ENCODE data around the gene COL21A1.

Gene COL21A1

DNA sequence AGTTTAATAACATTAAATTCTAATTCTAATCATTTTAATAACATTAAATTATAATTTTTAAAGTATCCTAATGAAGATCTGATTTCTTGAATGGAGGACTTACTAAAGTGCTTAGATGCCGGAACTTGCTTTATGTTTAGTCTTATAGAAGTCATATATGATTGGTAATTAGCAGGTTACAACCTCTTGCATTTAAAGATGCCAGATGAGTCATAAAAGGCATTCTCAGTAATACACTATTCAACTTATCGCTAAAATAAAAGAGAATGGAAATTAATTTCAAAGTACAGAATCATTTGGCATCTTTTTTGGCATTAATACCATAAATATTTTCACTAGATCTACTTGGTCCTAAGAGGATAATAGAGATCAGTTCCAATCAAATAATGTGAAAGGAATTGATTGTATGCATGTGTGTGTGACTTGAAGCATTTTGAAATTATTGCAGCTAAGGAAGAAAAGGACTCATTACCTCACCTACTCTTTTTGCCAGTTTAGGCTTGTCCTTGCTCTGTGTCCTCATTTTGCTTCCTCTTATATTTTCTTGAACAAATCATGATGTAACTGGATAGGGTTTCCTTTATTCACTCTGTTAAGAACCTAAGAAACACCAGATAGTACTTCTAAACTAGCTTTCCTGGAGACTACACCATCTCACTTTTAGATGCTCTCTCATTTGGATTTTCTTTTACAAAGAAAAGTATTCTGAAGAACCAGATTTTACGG lies 2.7 kb downstream of the COL21A1 start:
- no peak for DNase-seq

DNA sequence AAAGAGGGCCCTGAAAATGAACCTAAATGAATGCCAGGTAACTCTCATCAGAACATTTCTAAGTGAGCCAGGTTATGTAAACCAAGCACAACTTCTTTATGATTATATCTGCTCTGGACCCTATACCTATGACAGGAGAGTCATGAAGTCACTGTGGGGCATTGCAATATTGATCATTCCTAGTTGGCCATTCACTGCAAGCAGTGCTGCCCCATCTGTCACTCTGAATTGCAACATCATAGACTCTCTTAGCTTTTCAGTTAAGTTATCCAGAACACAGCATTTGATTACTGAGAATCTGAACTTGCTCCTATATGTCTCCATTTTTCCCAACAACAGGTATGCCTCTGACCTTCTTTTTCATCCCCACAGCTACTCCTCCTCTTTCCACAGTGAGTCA lies 3.3 kb downstream of the COL21A1 start:
- DNase-seq, result no peak

DNA sequence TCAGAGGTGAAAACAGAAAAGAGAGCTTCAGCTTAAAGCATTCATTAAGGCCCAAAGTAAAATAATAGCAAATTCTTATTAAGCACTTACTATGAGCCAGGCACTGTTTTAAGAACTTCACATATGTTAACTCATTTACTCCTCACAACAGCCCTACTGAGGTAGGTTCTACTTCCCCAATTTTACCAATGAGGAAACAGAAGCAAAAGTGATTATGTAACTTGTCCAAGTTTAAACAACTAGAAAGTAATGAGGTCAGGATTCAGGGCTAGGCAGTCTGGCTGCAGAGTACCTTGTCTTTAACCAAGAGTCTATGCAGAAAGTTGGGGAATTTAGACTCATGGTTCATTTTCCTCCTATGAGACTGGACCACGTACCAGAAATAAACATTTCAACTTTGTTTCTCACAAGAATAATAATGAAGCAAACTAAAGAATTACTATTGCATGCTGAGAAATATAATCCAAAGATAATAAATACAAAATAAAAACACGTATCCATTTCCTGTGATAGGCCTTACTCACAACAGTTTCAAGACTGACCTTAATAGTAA lies 3.8 kb downstream of the COL21A1 start:
- no peak for DNase-seq

DNA sequence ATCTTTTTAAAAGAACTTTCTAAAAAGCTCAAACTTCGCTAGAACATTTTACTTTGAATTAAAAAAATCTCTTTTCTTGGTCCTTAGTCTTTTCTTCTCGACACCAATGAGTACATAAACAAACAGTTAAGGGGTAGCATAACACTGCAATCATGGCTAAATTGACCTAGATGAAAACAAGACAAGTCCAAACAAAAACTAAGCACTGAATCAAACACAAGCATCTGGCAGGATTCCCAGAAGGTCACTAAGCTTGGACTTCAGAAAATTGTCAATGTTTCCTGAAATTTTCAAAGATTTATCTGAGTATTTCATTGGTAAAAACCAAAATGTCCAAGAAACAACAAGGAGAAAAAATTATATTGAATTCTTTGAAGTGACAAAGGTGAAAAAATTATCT lies 5.0 kb downstream of the COL21A1 start:
- no peak for DNase-seq

DNA sequence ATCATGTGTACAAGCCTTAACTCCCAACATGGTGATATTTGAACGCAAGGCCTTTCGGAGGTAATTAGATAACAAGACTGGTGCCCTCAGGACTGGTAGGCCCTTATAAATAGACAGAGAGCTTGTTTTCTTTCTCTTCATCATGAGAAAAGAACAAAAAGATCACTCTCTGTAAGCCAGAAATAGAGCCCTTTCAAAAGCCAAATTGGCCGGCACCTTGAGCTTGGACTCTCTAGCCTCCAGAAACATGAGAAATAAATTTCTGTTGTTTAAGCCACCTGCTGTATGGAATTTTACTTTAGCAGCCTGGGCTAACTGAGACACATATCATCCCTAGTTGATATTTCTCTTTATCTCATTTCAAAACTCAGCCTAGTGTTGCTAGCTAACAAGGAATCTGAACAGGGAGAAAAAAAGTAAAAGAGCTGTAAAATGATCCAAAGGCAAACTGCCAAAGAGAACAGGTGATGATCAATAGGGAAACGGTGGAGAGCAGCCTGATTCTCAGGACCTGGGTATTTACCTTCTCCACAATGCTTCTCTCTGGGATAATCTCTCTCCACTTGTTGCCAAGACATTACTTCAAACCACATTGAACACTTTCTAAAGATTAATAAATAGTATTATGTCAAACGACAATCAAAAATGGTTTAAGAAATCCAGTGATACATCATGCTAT lies 6.1 kb downstream of the COL21A1 start:
- DNase-seq, result no peak

DNA sequence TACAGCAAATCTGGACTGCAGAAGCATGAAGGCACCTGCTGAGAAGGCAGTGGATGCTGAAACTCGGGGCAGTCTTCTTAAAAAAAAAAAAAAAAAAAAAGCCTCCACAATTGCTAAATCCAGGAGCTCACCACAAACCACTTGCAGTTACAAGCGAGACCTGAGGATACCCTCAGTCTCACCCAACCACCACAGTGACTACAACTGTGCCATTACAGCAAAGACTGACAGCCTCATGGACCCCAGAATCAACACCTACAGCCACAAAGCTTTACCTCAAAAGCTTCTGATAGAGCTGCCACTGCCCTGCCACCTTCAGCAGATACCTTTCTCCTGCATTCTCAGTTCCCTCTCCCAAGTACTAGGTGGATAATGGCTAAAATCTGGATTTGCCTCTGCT lies 9.0 kb downstream of the COL21A1 start:
- DNase-seq, result no peak

DNA sequence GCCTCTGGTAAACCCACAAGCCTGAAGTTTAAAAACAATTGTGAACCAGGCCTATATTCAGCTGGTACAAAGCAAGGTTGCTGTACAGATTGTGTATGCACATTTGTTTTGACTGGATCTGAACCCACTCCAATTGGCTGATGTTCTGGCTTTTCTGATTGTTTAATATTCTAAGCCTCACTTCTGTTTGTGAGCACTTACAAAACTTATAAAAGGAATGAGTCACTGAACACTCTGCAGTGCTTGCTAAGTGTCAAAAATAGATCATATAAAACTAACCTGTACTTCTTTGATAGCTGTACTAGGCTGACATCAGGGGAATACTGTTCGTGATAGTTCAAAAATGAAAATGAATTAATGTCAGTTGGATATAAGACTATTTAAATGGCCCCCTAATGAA lies 12.1 kb downstream of the COL21A1 start:
- DNase-seq, result no peak

DNA sequence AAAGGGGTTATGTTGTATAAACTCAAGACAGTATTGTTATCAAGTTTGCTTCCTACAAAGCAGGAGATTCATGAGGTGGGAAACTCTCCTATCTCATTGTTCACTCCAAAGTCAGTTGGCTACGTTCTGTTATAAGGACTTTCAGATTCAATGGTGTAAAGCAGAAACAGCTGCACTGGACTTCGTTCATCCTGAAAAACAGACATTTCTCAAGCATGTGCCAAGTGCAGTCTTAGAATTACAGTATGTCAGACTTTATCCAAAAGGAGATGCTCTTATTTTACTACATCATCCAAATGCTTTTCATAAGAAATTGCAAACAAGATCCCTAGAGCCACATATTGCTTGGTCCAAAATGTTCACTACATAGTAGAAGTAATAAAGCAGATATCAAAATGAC lies 14.9 kb downstream of the COL21A1 start:
- DNase-seq, result no peak

DNA sequence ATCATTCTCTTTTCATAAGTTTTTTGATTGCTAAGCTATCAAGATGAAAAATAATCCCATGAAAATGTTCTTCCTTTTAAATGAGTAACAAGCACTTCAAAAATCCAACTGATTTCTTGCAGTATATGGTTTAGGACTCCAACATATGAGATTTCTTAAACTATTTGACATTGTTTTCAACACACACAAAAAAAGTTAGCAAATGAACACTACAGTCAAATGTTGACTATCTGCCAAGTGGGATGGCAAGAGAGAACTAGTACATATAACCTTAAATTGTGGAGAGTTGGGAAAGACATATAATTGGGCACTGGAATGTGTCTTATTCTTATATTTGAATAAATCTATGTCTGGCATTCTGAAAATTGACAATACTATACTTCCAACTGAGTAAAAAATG lies 15.6 kb downstream of the COL21A1 start:
- no peak for DNase-seq

DNA sequence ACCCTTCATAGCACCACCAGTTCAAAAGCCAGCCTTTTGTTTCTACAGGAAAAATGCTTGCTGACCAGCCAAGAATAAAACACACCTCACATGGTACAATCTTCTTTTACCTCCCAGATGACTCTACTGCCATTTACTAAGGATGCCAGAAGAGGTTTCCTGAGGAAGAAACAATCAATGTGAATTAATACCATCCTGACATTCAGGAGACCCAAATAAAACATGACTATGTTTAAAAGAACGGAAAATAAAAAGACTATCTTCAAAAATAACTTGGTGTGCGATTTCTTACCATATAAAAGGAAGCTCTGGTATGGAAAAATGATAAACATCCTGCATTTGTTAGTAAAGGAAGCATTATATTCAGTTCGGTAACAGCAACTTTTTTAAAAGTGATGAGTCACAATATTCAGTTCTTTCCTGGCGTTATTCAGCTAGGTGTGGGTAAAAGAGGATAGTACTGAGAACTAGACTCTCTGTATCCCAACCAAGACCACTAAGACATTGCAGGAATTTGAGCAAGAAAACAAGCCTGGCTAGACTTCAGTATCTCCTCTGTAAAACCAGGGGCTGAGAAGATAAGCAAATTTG lies 16.3 kb downstream of the COL21A1 start:
- no peak for DNase-seq

DNA sequence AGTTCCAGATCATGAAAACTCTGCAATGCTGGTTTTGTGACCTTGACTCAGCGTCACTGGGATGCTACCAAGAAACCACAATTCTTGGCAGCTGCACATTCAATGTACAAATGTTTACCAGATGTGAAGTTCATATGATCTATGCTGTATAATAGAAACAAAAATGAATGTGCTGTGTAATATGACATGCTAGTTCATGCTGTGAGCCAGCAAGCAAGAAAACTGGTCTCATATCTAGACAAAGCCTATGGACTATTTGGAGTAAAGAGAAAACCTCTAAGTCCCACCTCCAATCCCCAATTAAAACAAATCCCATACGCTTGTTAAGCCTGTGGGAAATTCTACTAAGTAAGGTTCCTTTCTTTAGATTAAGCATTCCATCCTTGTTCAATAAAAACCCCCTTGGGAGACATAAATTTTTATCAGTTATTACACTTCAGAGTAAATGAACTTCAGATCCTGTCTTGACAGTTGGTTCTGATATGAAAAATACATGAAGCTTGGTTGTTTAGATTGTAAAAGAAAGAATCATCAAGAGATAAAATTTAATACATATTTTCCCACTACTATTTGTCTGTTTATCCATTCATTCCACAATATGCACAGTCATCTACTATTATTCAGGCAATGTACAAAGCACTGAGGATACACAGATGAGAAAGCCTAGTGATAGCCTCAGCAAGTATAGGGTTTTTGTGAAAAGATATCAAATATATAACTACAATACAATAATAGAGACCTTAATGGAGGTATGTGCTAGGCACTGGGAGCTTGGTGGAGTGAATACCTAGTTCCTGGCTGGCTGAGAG lies 20.1 kb downstream of the COL21A1 start:
- DNase-seq, result peak; percentile 93

DNA sequence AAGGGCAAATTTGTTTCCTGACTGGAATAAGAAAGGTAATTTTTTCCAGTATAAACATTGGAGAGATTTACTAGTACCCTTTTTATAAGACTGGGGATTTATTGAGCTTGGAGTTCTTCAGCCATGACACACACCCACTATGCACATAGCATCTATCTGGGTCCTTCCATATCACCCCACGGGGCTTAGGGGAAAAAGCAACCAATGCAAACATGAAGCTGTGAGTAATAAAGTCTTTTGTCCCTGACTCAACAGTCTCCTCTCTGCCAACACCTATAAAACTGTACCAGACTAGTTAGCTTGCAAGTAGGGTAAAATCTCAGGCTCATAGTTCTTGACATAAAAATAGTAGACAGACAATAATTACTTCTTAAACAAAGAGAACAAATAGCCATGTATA lies 23.4 kb downstream of the COL21A1 start:
- peak; percentile 94 for DNase-seq

DNA sequence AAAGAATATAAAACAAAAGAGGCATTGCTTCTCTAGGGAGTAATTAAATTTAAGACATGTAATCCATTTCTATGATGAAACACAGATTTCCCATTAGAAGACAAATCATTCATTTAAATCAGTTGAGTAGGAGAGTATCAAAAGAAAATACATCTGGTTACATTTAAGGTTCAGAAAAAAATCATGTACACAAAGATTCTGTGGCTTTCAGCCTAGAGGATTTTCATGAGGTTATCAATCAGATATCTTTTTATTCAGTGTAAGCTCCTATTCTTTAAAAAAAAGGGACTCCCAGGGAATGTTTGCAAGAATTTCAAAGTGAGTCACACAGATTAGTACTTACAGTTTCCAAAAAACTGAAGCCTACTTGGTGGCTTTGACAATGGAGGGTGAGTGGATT lies 24.9 kb downstream of the COL21A1 start:
- peak; percentile 96 for DNase-seq

DNA sequence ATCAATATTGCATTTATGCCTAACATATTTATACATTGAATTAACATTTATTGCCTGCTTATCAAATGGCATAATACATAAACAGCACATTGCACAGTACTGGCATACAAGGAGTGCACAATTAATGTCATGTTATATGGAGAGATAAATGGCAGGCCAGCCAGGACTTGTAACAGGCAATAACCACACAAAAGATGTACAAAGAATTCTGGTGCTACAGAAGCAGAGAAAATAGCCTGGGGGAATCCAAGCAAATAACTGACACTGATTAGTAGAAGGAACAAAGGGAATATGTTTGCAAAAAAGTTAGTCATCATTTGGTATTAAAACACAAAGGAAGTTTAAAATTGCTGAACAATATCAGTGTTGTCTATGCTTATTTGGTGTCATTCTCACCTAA lies 27.3 kb downstream of the COL21A1 start:
- DNase-seq, result no peak

DNA sequence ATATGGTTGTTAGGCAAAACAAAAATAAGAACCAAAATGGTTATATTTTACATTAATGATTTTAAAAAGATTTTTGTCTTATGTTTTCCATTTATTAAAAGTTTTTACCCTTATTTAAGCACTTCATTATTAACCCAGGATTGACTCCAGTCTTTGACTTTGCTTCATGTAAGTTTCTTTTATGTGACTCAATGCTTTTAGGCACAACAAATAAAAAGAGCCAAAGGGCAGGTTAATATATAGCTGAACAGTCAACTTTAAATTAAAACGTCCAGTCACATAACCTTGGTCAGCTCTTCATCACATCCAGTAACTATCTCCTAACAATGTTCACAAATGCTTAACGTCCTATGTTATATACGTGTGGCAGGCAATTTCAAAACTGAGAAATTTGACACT lies 32.7 kb downstream of the COL21A1 start:
- DNase-seq, result no peak

DNA sequence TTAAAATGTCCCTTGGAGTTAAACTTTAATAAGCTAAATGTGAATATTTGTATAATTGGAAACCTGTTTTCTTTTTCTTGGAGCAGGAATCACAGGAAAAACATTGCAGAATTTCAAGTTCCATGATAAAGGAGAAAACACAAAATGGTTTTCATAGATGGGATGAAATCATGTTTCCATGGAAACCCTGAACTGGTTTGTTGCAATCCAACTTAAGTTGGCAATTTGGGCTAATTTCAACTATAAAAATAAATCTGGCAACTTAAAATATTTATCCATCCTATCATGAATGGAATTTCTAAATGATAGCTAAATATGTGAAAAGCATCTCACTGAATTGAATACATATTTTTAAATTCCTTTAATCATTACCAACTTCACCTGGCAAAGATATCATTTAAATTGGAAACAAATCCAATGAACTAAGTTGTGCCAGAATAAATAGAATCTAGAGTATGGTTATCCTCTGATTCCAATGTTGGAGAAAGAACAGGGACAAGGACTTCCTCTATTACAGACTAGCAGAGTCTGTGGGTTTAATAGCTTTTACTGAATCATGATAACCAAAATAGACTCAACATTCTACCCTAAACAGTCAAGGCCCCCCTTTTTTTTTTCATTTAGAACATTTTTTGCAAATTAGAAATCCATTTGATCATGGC lies 33.2 kb downstream of the COL21A1 start:
- DNase-seq, result no peak

DNA sequence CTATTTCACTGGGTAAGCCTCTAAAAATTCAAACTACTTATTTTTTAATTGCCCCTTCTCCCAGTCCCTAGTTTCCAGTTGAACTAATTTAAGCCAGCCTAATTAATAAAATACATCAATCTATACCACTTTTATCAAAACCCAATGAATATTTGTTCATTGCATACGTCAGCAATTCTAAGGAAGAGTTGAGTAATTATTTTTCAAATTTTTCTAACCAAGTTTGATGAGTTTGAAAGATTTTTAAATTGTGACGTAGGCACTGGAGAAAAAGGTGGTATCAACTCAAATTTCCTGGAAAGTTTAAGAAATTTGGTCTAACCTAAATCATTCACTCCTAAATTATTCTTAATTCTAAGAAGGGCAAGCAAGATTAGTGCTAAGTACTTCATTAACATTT lies 35.7 kb downstream of the COL21A1 start:
- no peak for DNase-seq

DNA sequence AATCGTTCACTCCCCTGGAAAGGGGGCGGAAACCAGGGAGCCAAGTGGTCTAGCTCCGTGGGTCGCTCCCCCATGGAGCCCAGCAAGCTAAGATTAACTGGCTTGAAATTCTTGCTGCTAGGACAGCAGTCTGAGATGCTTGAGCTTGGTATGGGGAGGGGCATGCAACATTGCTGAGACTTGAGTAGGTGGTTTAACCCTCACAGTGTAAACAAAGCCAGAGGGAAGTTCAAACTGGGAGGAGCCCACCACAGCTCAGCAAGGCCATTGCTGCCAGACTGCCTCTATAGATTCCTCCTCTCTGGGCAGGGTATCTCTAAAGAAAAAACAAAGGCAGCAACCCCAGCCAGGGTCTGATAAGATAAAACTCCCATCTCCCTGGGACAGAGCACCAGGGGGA lies 43.2 kb downstream of the COL21A1 start:
- DNase-seq, result no peak

DNA sequence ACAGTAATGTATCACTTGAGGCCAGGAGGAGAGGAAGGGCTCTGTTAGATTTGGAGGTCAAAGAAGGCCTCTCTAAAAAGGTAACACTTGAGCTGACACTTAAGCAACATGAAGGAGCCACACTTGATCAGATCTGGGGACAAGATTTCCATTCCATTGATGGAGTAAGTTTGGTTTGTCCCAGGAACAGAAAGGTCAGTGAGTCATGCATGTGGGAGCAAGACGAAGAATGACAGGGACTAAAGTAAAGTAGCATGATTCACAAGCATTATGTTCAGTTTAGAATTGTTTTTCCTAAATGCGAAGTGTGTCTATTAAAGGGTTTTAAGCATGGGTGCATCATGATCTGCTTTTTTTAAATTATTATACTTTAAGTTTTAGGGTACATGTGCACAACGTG lies 47.4 kb downstream of the COL21A1 start:
- DNase-seq, result peak; percentile 23

DNA sequence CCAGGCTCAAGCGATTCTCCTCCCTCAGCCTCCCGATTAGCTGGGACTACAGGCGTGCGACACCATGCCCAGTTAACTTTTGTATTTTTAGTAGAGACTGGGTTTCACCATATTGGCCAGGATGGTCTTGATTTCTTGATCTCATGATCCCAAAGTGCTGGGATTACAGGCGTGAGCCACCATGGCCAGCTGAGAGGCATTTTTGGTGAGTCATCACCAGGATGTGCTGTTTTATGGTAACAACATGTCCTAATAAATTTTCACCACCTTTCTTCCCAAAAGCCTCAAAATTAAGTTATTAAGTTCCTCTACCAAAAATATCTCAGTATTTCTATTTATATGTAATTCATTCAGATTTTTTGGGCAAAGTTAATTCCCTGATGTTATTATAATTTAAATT lies 53.5 kb downstream of the COL21A1 start:
- DNase-seq, result peak; percentile 20

DNA sequence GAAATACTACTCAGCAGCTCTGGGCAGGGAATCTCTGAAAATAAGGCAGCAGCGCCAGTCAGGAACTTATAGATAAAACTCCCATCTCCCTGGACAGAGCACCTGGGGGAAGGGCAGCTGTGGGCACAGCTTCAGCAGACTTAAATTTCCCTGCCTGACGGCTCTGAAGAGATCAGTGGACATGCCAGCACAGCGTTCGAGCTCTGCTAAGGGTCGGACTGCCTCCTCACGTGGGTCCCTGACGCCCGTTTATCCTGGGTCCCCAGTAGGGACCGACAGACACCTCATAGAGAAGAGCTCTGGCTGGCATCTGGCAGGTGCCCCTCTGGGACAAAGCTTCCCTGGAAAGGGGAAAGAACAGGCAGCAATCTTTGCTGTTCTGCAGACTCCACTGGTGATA lies 59.0 kb downstream of the COL21A1 start:
- no peak for DNase-seq

DNA sequence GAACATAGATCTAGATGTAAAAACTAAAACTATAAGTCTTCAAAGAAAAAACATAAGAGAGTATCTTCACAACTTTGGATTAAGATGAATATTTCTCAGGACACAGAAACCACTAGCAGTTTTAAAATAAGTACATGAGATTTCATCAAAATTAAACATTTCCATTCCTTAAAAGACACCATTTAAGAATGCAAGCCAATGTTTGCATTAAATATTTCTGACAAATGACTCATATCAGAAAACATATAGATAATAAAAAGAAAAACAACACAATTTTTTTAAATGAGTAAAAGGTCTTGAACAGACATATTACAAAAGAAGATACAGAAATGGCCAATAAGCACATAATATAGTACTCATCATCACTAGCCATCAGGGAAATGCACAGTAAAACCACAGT lies 59.7 kb downstream of the COL21A1 start:
- no peak for DNase-seq

DNA sequence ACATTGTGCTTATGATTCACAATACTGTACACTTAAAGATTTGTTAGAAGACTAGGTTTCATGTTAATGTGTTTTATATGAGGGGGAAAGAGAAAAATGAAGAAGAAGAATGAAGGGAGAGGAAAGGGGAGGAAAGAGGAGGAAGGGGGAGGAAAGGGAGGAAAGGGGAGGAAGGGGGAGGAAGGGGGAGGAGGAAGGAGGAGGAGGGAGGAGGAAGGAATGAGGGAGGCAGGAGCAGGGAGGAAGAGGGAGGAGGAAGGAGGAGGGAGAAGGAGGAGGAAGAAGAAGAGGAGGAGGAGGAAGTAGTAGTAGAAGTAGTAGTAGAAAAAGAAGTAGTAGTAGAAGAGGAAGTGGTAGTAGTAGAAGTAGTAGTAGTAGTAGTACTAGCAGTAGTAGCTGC lies 70.6 kb downstream of the COL21A1 start:
- no peak for DNase-seq

Data from fibroblast of skin of right quadriceps (primary cell).